OCI-LY7 (cell line): ENCODE results near the gene CYB5A. TPM values are rescaled to one million over a fixed set of nuclear protein-coding genes. Genes with fewer than 3 reads are reported as not detected.

Experiments used
- BruUV-seq: library from RNA; stranded (reverse); fragments of 400-500 nt; replicated peaks from 2 replicates; lab custom pipeline; 2021; lab: Mats Ljungman, UMichigan
- CTCF ChIA-PET: fragments of 300-600 bp; sonication (Branson Sonifier 250); formaldehyde crosslinking; loops from one replicate; lab custom pipeline; 2022; ENCODE audit warnings: antibody characterized with exemption; ENCODE audit not compliant: unreplicated experiment; lab: Charles Lee
- POLR2A ChIA-PET: fragments of 300-600 bp; sonication (Branson Sonifier 250); formaldehyde crosslinking; loops from one replicate; lab custom pipeline; 2022; ENCODE audit warnings: antibody characterized with exemption; lab: Charles Lee
- DNase-seq: peaks from one replicate; pipeline ENCODE4 v3.0.0-alpha.2; 2015; ENCODE audit warnings: low spot score
- H2AFZ ChIP-seq: fragments of 200-600 bp; sonication (generic), shearing (Covaris generic); 2 replicates; pipeline ENCODE4 v1.6.1; 2014; ENCODE audit warnings: mild to moderate bottlenecking, antibody characterized with exemption, low read length, moderate library complexity
- H3K27ac ChIP-seq: fragments of 200-600 bp; sonication (generic); 2 replicates; pipeline ENCODE4 v1.5.1; 2014; ENCODE audit warnings: mixed run types, low read depth, mild to moderate bottlenecking, moderate library complexity, low read length, inconsistent platforms; ENCODE audit not compliant: poor library complexity, severe bottlenecking
- H3K36me3 ChIP-seq: fragments of 200-600 bp; sonication (generic); 2 replicates; pipeline ENCODE4 v1.6.1; 2014; ENCODE audit warnings: mild to moderate bottlenecking, antibody characterized with exemption, low read length, moderate library complexity, mixed read lengths; ENCODE audit not compliant: insufficient read depth
- H3K4me1 ChIP-seq: fragments of 200-600 bp; sonication (generic); 2 replicates; pipeline ENCODE4 v1.5.1; 2014; ENCODE audit warnings: mild to moderate bottlenecking, low read length; ENCODE audit not compliant: insufficient read depth, poor library complexity, severe bottlenecking
- H3K4me2 ChIP-seq: fragments of 200-600 bp; sonication (generic); 2 replicates; pipeline ENCODE4 v1.6.1; 2014; ENCODE audit warnings: mild to moderate bottlenecking, low read length
- H3K4me3 ChIP-seq: fragments of 200-600 bp; sonication (generic); 2 replicates; pipeline ENCODE4 v1.5.1; 2014; ENCODE audit warnings: mild to moderate bottlenecking, low read depth, low read length; ENCODE audit not compliant: poor library complexity, severe bottlenecking
- H3K79me2 ChIP-seq: fragments of 200-600 bp; sonication (generic); 2 replicates; pipeline ENCODE4 v1.6.1; 2016; ENCODE audit warnings: low read depth, mild to moderate bottlenecking, low read length, moderate library complexity, mixed read lengths; ENCODE audit not compliant: insufficient read depth
- H3K9me2 ChIP-seq: fragments of 200-600 bp; sonication (generic); 2 replicates; pipeline ENCODE4 v1.6.1; 2016; ENCODE audit warnings: mild to moderate bottlenecking, low read length, mixed read lengths; ENCODE audit not compliant: insufficient read depth
- H3K9me3 ChIP-seq: fragments of 200-600 bp; sonication (generic); 2 replicates; pipeline ENCODE4 v1.6.1; 2014; ENCODE audit warnings: mild to moderate bottlenecking, mixed run types, low read length, mixed read lengths
- H4K20me1 ChIP-seq: fragments of 200-600 bp; sonication (generic); 2 replicates; pipeline ENCODE4 v1.6.1; 2014; ENCODE audit warnings: mild to moderate bottlenecking, antibody characterized with exemption, low read length, moderate library complexity, mixed read lengths; ENCODE audit not compliant: insufficient read depth
- EZH2phosphoT487 ChIP-seq: fragments of 200-600 bp; sonication (generic); IDR thresholded peaks from 2 replicates; pipeline ENCODE4 v1.6.1; 2018; ENCODE audit warnings: low read depth, borderline replicate concordance, mild to moderate bottlenecking, mixed run types, antibody characterized with exemption, low read length, moderate library complexity, mixed read lengths
- intact Hi-C: fragments of 100-400 bp; cut with micrococcal nuclease; formaldehyde crosslinking; loops from one replicate; pipeline ENCODE4 v1.10.0; 2022; ENCODE audit not compliant: unreplicated experiment
- total RNA-seq, 2 experiments: library from RNA; depleted of rRNA in 1 of 2; stranded (reverse); fragments of >200 nt in 1 of 2; shearing (Covaris generic) in 1 of 2; gene quantifications; 2 replicates each; pipeline ENCODE4 v1.2.3, GENCODE V29; 2014 to 2022
- TF ChIP-seq, protein P1 (sequence below): fragments of 200-600 bp; sonication (generic); conservative IDR thresholded peaks from 2 replicates; pipeline ENCODE4 v1.5.1; 2014; ENCODE audit warnings: mild to moderate bottlenecking, antibody characterized with exemption, low read length, moderate library complexity, mixed read lengths

CYB5A gene
- total RNA-seq, 2 experiments from 2014 or later = not detected

DNA sequence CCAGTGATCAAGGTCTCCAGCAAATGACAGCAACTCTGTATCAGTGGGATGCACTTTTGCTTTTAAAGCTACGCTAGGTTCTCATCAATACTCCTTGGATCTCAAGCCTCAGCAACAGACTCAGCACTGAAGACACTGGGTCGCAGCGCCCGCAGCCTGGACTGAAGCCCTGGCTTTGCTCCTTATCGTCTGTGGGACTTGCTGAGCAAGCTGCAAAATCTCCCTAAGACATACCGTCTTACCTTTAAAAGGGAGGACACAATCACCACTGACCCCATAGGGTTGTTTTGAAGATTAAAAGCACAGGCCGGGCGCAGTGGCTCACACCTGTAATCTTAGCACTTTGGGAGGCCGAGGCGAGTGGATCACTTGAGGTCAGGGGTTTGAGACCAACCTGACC lies 8.1 kb downstream of the CYB5A start:
- H3K9me2 ChIP-seq = no peaks in the 10 kb centered on the region
- no peaks in the 10 kb centered on the region for H4K20me1 ChIP-seq
- H3K4me2 ChIP-seq = no peak overlapping the region
- no peaks in the 10 kb centered on the region for H3K79me2 ChIP-seq
- no peaks in the 10 kb centered on the region for H3K36me3 ChIP-seq
- H2AFZ ChIP-seq = no peak overlapping the region
- CTCF ChIA-PET = no interaction called here
- POLR2A ChIA-PET = no interaction called here
- no peak overlapping the region for H3K27ac ChIP-seq
- intact Hi-C loops = no loop called here
- no peak overlapping the region for H3K4me3 ChIP-seq
- no TSS peak for BruUV-seq
- DNase-seq = no peak
- TF ChIP-seq, protein P1, sequence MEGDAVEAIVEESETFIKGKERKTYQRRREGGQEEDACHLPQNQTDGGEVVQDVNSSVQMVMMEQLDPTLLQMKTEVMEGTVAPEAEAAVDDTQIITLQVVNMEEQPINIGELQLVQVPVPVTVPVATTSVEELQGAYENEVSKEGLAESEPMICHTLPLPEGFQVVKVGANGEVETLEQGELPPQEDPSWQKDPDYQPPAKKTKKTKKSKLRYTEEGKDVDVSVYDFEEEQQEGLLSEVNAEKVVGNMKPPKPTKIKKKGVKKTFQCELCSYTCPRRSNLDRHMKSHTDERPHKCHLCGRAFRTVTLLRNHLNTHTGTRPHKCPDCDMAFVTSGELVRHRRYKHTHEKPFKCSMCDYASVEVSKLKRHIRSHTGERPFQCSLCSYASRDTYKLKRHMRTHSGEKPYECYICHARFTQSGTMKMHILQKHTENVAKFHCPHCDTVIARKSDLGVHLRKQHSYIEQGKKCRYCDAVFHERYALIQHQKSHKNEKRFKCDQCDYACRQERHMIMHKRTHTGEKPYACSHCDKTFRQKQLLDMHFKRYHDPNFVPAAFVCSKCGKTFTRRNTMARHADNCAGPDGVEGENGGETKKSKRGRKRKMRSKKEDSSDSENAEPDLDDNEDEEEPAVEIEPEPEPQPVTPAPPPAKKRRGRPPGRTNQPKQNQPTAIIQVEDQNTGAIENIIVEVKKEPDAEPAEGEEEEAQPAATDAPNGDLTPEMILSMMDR = no peak
- no peak for TF ChIP-seq EZH2phosphoT487
- no peaks in the 10 kb centered on the region for H3K9me3 ChIP-seq
- H3K4me1 ChIP-seq = no peaks in the 10 kb centered on the region

GRCh38 chr18:74282755-74283554 lies 8.8 kb downstream of the CYB5A start:
- H3K36me3 ChIP-seq = no peaks in the 10 kb centered on the region
- H3K9me2 ChIP-seq = no peaks in the 10 kb centered on the region
- DNase-seq = no peak
- H4K20me1 ChIP-seq = no peaks in the 10 kb centered on the region
- H3K79me2 ChIP-seq = no peaks in the 10 kb centered on the region
- intact Hi-C loops = no loop called here
- no peaks in the 10 kb centered on the region for H3K4me1 ChIP-seq
- POLR2A ChIA-PET = no interaction called here
- no peaks in the 10 kb centered on the region for H3K9me3 ChIP-seq
- CTCF ChIA-PET = no interaction called here
- H3K4me2 ChIP-seq = no peak overlapping the region
- no TSS peak for BruUV-seq
- no peak overlapping the region for H2AFZ ChIP-seq
- H3K27ac ChIP-seq = no peak overlapping the region
- TF ChIP-seq, protein P1 = no peak
- no peak for TF ChIP-seq EZH2phosphoT487
- H3K4me3 ChIP-seq = no peak overlapping the region
